DMS153 treated with DMSO at 0.1 percent for 48 hours (cell line): ENCODE measurements around the gene SYT10.
"Not testable (repeated sequence)": the region's sequence is repeated elsewhere in the genome, so short reads cannot be mapped to it uniquely, and the experiment has no call there.

Experiments used
- DNase-seq: peaks from one replicate; lab custom pipeline; 2025; ENCODE audit not compliant: unreplicated experiment; lab: John Stamatoyannopoulos, UW

The SYT10 gene

GRCh38 chr12:33439587-33440011 lies at the start of gene SYT10:
TSS of gene SYT10 (minus strand) at chr12:33439819. CDS start at chr12:33439522, 297 bp downstream.
- peak; percentile 43 for DNase-seq

DNA sequence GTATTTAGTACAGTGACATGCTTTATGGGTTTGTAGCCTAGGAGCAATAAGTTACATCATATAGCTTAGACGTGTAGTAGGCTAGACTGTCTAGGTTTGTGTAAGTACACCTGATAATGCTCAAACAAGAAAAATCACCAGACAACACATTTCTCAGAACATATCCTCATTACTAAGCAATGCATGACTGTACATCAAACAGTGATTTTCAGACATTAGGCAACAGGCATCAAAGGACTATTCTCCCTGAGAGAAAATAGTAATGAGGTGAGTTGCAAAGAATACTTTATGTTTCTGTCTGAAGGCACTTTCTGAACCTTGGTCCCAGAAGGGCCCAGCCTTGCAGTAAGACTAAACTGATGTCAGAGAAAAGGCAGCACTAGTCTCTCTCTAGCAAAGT lies 48.4 kb upstream of the SYT10 start:
- no peak for DNase-seq

DNA sequence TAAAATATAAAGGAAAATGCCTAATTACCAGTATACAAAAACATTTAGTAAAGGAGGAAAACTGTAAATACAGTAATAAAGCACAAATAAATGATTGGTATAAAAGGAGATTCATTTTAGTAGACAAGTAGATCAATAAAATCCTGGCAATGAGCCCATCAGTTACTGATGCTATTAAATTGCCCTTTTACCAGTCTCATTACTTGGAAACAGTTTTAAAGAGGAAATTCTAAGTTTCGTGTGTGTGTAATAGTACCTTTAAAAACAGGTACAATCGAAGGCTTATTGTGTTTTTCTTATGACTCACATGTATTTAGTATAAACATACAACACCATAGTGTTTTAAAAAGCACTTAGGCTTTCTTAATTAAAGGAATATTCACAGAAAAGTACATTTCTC lies 46.4 kb upstream of the SYT10 start:
- DNase-seq: no peak

- DNase-seq: no peak
These were observed 44.5 kb upstream of the SYT10 start for GRCh38 chr12:33484161-33484560.

DNA sequence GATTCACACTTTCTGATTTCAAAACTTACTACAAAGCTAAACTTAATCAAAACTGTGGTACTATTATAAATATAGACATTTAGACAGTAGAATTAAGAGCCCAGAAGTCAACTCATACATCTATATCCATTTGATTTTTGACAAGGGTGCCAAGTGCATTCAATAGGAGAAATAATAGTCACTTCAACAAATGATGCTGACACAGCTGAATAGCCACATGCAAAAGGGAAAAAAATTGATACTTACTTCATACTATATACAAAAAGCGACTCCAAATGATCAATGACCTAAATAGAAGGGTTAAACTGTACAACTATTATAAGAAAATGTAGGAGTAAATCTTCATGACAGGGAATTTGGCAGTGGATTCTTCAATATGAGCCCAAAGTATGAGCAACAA lies 40.7 kb upstream of the SYT10 start:
- no peak for DNase-seq

DNA sequence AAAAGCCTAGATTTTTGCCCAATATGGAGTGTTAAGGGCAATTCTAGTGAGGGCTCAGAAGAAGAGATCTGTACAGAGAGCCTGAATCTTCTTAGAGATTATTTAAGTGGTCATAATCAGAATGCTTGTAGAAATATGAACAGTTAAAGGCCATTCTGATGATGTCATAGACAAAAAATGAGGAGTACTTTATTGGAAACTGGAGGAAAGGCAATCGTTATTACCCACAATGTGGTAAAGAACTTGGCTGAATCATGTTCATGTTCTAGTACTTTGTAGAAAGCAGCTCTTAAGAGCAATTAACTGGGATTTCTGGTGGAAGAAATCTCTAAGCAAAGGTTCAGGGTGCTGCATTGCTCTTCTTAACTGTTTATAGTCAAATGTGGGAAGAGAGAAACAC lies 36.4 kb upstream of the SYT10 start:
- no peak for DNase-seq

DNA sequence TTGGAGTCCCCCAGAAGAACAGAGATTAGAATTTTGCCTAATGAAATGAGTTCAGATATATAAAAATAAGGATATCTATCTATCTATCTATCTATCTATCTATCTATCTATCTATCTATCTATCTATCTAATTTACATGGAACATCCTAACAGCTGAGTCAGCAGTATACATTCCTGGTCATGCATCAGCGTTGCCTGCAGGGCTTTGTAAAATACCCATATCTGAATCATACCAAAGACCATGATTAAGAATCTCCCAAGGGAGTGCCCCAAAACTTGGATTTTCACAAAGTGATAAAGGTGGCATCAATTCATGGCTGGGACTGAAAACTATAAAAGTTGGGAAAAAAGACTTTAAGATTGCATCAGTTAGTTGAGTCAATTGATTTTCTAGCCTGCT lies 32.7 kb upstream of the SYT10 start:
- DNase-seq: no peak

GRCh38 chr12:33455096-33455495 lies 15.5 kb upstream of the SYT10 start:
- DNase-seq: no peak

DNA sequence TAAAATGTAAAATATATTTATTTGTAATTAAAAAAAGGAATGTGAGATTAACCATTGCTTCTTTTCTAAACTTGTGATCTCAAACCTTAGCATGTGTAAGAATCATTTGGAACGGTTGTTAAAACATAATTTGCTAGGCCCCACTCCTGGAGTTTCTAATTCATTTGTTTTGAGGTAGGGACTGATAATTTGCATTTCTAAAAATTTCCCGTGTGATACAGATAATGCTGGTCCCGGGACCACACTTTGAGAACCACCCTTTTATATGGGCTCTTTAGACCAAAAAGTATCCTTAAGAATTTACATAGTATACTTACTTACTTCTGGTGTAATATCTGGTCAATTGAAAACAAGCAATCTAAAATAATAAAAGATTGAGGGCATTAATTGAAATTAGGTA lies 10.9 kb upstream of the SYT10 start:
- DNase-seq: no peak

- no peak for DNase-seq
These were observed 858 bp upstream of the SYT10 start for GRCh38 chr12:33440477-33440876.

DNA sequence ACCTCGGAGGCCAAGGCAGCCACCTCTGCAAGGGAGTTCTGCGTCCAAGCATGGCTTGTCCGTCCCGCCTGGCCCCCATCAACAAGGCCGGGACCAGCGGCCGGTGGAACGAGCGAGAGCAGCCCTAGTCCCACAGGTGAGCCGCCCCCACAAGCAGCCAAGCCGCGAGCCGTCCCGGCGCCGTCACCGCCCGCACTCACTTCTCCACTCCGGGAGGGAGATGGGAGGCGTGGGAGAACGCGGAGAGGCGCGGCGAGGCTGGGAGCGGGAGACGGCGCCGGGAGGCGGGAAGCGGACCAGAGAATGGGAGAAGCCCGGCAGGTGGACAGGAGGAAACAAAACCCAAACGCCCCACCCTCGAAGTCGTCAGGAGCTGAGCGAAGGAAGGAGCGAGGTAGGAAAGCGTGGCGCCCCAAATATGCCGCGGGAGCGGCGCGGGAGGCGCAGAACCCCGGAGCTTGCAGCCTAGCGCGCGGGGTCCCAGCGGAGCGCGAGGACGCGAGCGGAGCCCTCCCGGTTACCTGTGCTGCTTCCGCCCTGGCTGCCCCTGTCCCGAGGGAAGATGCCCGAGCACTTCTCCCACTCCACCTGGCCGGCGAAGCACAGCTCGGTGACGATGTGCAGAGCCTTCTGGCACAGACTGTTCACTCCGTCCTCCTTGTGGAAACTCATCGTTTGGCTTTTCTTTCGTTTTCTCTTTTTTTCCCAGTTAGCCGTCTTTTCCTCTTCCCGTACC lies 600 bp downstream of the SYT10 start:
- DNase-seq: peak; percentile 31

GRCh38 chr12:33438025-33438772 lies 1.4 kb downstream of the SYT10 start:
- DNase-seq: no peak

GRCh38 chr12:33437598-33437997 lies 2.0 kb downstream of the SYT10 start:
- DNase-seq: no peak

DNA sequence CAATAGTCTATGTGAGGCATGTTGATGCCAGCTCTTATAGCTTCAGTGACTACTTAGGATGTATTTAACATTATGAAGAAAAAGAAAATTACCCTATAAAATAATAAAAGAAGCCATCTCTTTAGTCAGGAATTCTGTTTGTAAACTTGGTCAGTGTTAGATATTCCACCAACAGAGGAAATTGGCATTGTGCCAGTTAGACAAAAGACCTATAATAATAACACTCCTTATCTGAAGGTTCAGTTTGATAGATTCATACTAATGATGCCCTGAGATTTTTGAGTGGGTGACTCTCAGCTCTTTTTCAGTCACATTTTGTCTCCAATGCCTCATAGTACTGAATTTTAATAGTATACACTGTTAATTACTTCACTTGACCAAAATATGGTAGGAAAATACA lies 6.6 kb downstream of the SYT10 start:
- DNase-seq: no peak

DNA sequence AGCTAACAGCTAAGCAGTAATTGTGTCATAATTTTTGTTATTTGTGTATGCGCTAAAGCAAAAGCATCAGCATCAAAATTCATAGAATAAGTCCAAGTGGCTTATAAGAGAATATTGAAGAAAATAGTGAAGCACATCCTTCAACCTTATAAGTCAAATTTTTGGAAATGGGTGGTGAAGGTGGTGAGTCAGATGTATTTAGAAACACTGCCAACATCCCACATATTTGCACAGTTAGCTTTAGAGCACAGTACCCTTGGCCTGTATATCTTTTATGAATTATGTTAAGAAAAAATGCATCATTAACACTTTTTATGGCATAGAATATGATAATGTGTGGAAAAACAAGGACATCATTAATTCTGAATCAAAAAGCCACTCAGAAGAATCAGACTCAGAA lies 8.0 kb downstream of the SYT10 start:
- no peak for DNase-seq

DNA sequence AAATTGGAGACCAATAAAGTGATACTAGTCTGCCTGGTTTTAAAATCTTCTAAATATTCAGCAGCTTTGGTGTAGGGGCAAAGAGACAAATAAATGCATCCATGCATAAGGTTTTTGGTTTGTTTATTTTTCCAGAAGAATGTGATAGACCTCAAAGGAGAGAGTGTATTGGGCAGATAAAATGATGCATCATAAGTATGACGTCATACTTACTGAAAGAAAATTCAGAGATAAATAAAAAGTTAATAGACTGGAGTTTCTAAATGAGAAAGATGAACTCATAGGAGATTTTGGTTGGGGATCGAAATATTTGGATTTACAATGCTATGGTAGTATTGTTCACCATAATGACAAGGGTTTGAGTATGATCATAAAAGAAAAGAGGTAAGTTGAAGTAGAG lies 10.2 kb downstream of the SYT10 start:
- DNase-seq: no peak

GRCh38 chr12:33427071-33427470 lies 12.5 kb downstream of the SYT10 start:
- DNase-seq: no peak

DNA sequence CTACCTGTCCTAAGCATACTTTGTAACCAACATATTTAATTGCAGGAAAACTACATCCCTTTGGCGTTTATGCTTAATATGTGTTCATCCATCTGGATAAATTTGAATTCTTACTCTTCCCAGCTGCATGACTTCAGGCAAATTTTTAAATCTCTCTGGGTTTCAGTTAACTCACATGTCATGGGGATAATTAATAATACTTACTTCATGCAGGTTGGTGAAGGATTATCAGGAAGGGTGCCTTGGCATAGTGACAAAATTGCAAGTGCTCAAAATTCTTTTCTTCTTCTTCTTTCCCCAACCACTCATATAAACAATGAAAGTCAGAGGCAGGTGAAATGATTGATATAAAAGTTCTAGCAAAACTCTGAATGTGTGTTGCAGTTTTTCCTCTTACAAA lies 15.9 kb downstream of the SYT10 start:
- DNase-seq: no peak

DNA sequence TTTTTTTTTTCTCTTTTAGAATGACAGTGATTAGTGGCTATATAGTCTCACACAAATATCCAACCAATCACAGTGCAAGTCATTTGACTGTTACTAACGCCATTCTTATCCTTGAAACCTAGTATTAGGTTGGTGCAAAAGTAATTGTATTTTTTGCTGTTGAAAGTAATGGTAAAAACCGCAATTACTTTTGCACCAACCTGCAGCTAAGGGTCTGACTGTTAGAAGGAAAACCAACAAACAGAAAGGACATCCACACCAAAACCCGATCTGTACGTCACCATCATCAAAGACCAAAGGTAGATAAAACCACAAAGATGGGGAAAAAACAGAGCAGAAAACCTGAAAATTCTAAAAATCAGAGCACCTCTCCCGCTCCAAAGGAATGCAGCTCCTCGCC lies 27.2 kb downstream of the SYT10 start:
- DNase-seq: not testable (repeated sequence)

GRCh38 chr12:33383503-33383902 lies 56.1 kb downstream of the SYT10 start:
- no peak for DNase-seq

DNA sequence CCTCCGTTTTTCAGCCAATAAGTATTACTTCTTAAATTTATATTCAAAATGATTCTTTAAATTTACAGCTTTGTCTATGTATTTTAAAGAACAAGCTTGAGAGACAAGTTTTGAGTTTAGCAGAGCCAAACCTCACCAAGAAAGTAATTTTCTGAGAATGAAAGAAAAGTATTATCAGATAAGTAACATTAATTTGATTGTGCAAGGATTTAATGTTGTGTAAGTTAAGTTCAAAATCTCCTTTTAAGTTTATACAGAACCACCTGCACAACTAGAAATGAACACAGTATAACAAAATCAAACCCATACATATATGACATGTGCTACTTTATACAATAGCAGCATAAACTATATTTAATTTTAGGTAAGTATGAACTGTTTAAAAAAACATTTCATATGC lies 63.5 kb downstream of the SYT10 start:
- no peak for DNase-seq

GRCh38 chr12:33370318-33370717 lies 69.3 kb downstream of the SYT10 start:
- no peak for DNase-seq

- DNase-seq: no peak
These were observed 82.4 kb downstream of the SYT10 start for GRCh38 chr12:33357181-33357580.
